CD4-positive, alpha-beta T cell treated with Interleukin-12 subunit alpha and Interleukin-12 subunit beta, for 1 hour (primary cell): ENCODE measurements around the gene ENAH.

Source experiments
- DNase-seq: peaks from one replicate; pipeline ENCODE4 v3.0.0-alpha.2; 2020

The ENAH gene

GRCh38 chr1:225602590-225603206 is 50.2 kb downstream of the ENAH start:
- no peak for DNase-seq

GRCh38 chr1:225601902-225602589 is 50.9 kb downstream of the ENAH start:
- DNase-seq, result no peak

DNA sequence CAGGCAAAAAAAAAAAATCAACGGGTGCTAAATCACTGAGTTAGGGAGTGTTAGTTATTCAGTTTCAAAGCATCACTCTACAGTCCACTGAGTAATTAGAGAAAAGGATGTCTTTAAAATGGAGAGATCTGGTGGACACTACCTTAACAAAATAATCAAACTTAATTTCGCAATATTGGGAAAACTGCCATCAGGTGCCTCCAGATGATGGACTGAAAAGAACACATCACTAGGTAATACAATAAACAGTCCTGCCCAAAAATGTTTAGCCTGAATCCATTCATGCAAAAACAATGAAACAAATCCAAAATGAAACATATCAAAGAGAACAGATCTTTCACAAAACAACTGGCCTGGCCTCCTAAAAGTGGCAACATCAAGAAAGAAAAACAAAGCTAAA is 54.1 kb downstream of the ENAH start:
- DNase-seq, result no peak

DNA sequence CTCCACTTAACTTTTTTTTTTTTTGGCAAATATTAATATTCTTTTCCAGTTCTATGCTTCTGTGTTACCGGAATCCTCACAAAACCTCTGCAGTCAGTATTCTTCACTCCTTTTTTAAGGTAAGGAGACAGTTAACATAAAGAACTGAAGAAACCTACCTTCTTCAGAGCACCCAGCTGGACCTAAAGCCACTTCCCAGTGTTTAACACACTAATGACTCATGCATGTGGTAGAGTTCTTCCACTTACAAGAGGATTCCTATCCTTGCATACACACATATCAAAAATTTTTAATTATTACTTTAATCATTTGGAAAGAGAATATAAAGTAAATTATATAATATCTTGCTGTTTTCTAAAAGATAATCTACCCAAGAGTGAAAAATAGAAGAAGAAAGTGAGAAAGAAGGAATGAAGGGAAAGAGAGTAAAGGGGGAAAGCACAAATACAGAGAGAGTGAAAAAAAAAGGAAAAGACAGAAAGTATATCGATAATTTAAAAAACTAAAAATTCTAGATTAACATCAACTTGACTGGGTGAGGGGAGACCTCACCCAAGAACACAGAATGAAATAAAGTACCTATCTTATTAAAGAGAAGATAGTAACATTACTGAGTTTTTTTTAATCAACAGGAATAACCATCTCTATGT is 54.9 kb downstream of the ENAH start:
- no peak for DNase-seq

DNA sequence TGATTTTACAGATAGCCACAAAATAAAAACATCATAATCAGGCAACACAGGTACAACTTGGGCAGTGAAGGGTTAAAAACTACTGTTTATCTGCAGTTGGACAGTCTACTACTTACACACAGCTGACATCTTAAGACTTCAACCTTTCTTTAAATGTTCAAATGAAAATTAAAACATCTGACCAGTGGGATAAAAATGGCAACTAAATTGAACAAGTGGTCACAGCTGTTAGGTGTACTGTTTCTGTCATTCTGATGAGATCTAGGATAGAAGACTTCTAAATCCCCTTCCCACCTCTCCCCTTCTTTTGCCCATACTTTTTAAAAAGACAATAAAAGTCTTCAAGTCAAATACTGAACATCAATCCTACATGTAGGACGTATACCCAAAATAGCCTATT is 56.2 kb downstream of the ENAH start:
- no peak for DNase-seq

GRCh38 chr1:225595974-225596551 is 56.9 kb downstream of the ENAH start:
- no peak for DNase-seq

- DNase-seq, result no peak
These were observed 57.5 kb downstream of the ENAH start for GRCh38 chr1:225595452-225595851.

DNA sequence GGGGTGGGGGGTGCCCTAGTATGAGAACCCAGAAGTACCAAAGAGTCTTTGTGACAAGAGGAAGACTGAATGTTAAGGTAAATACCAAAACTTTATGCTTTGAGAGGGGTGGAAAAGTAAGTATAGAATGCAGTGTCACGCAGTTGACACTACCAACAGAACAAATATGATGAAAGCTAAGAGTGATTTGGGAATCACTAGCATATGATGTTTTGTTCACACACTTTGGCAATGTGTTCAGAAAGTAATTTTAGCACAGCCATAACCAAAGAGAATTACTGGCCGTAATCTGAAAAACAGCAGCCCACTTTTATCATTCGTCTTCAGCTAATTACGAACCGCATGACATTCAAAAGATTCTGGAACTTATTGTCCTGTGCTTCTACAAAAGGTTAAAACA is 59.5 kb downstream of the ENAH start:
- no peak for DNase-seq

DNA sequence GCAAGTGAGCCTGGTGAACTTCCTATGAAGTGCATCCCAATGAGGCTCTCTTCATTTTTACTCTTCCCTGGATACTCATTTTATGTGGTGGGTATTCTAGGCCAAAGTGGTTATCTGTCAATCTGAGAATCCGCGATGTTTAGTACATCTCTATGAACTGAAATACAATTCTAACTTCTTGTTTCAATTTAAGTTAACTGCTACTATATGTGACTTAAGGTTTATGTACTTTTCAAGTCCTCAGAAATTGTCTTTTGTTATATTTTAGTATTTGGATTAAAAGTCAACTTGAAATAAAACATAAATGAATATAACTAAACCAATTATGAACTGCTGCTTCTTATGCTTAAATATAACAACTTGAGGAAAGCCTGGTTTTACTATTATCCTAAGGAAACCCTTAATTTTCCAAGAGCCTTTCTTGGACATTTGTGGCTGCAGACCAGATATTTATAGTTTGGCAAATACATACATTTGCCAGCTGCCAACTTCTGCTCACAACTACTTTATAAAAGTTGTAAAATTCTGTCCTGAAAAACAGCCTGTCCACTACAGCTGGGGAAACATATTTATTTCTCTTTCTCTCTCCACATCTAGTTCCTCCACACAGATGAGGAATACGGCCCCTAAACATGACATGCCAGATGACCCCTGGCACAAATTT is 60.4 kb downstream of the ENAH start:
- no peak for DNase-seq

GRCh38 chr1:225587310-225587709 is 65.6 kb downstream of the ENAH start:
- DNase-seq, result no peak

GRCh38 chr1:225581186-225581585 is 71.7 kb downstream of the ENAH start:
- DNase-seq, result no peak

GRCh38 chr1:225580238-225581099 is 72.5 kb downstream of the ENAH start:
- no peak for DNase-seq

- no peak for DNase-seq
These were observed 74.5 kb downstream of the ENAH start for GRCh38 chr1:225578251-225578977.

DNA sequence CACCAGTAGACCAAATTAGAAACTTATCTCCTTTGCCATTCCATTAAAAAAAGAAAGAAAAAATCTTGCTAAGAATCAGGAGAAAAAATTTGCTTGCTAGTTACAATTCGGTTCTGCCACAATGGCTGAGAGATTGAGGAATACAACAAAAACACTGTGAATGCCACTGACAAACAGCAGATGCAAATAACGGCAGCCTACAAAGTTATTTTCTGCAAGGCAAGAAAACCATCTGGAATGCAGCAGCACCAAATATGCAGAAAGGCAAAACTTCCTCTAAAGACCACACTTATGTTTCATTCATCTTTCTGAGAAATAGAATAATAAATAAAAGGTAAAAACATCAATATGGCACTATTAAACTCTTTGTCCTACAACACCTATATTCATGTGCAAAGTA is 75.7 kb downstream of the ENAH start:
- no peak for DNase-seq

GRCh38 chr1:225573216-225573615 is 79.7 kb downstream of the ENAH start:
- no peak for DNase-seq

DNA sequence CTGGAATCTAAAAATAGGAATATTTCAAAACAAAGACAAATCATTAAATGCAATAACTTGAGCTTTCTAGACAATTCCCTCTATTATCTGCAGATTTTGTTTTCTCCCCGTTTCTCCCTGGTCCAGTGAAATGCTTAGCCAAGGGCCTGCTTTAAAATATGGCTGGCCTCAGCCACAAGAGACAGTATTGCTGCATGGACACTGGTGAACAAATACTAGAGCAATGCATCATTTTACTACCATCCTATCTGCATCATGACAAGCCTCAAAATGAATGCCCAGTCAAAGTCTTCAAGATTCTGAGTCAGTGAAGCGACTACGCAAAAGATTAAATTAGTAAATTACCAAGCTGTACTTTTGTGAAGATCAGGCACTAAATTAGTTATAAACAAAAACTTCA is 80.5 kb downstream of the ENAH start:
- no peak for DNase-seq

- no peak for DNase-seq
These were observed 85.1 kb downstream of the ENAH start for GRCh38 chr1:225567789-225568188.

DNA sequence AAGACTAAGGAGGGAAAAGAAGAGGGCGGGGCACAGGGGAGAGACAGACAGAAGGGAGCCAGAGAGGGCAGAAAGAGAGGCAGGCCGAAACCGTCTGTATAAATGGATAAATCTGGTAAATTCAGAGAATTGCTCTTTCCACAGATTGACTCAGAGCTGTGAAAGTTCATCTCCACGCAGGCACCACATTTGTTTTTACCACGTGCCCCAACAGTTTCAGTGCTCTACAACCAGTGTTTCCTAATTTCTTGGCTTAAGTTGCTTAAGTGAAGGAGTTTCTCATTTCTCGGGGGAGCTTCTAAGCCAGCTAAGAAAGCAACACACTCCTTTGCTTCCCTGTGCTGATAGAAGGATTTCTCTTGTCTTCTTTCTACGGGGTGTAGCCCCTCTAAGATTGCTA is 87.1 kb downstream of the ENAH start:
- no peak for DNase-seq

- no peak for DNase-seq
These were observed 91.2 kb downstream of the ENAH start for GRCh38 chr1:225561675-225562074.

- DNase-seq, result no peak
These were observed 93.0 kb downstream of the ENAH start for GRCh38 chr1:225559902-225560301.

GRCh38 chr1:225559326-225559725 is 93.6 kb downstream of the ENAH start:
- DNase-seq, result no peak

GRCh38 chr1:225556694-225557093 is 96.2 kb downstream of the ENAH start:
- DNase-seq, result no peak
